C4-2B (cell line): ENCODE measurements around the gene LARGE1.
A peak's percentile ranks its signal among the peaks of the same experiment; 100 is the strongest.

Experiments used
- ZFX ChIP-seq: fragments of 450-650 bp; IDR thresholded peaks from 2 replicates; pipeline ENCODE4 v1.6.1; 2017
- TF ChIP-seq, protein P1 (sequence below): fragments of 450-650 bp; conservative IDR thresholded peaks from 2 replicates; pipeline ENCODE4 v1.5.1; 2017; ENCODE audit warnings: mild to moderate bottlenecking

DNA sequence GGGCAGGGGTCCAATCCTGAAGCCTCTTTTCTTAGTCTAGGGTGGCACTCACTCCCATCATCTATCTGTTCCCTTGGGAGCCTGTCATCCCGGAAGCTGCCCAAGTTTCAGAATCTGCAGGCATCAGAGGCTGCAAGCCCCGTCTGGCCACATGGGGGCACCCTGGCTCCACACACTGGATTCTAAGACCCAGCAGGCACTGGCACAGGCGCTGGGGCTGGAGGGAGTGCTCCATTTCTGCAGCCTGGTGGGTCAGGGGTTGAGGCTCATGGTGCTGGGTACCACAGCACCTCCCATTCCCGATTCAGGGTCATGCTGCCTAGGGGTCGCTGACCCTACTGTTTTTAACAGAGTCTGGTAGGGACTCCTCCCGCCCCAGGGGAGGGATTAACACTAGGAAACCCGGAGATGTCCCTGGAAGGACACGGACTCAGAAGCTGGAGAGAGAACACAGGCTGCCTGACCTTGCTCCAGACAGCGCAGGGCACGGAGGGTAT lies 618.2 kb downstream of the LARGE1 start:
- TF ChIP-seq, protein P1, sequence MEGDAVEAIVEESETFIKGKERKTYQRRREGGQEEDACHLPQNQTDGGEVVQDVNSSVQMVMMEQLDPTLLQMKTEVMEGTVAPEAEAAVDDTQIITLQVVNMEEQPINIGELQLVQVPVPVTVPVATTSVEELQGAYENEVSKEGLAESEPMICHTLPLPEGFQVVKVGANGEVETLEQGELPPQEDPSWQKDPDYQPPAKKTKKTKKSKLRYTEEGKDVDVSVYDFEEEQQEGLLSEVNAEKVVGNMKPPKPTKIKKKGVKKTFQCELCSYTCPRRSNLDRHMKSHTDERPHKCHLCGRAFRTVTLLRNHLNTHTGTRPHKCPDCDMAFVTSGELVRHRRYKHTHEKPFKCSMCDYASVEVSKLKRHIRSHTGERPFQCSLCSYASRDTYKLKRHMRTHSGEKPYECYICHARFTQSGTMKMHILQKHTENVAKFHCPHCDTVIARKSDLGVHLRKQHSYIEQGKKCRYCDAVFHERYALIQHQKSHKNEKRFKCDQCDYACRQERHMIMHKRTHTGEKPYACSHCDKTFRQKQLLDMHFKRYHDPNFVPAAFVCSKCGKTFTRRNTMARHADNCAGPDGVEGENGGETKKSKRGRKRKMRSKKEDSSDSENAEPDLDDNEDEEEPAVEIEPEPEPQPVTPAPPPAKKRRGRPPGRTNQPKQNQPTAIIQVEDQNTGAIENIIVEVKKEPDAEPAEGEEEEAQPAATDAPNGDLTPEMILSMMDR, result peak; percentile 97
- no peak for TF ChIP-seq ZFX
